Astrocyte (in vitro differentiated cells and primary cell): ENCODE measurements around the gene CFDP1. TPM values are rescaled to one million over a fixed set of nuclear protein-coding genes. Genes with fewer than 3 reads are reported as not detected.
A peak's percentile ranks its signal among the peaks of the same experiment; 100 is the strongest.

Experiments used
- DNase-seq: peaks from one replicate; pipeline ENCODE4 v3.0.0-alpha.2; 2010; ENCODE audit warnings: low read depth
- FAIRE-seq: peaks from 2 replicates; lab custom pipeline; 2011; peaks lifted over from hg19 to GRCh38; lab: Jason Lieb, UNC
- H2AFZ ChIP-seq: 2 replicates; pipeline ENCODE4 v1.6.0; 2012; ENCODE audit warnings: low read depth, low read length, inconsistent platforms
- H3K27ac ChIP-seq: 2 replicates; pipeline ENCODE4 v1.5.1; 2011; ENCODE audit warnings: low read depth, low read length, inconsistent platforms
- H3K27me3 ChIP-seq: 2 replicates; pipeline ENCODE4 v1.6.0; 2011; ENCODE audit warnings: low read length, inconsistent platforms; ENCODE audit not compliant: insufficient read depth
- H3K36me3 ChIP-seq: 2 replicates; pipeline ENCODE4 v1.5.1; 2011; ENCODE audit warnings: low read length, inconsistent platforms; ENCODE audit not compliant: insufficient read depth
- H3K4me1 ChIP-seq: 2 replicates; pipeline ENCODE4 v1.5.1; 2011; ENCODE audit warnings: low read length, inconsistent platforms; ENCODE audit not compliant: insufficient read depth
- H3K4me2 ChIP-seq: 2 replicates; pipeline ENCODE4 v1.6.0; 2012; ENCODE audit warnings: low read length, inconsistent platforms
- H3K4me3 ChIP-seq: 2 replicates; pipeline ENCODE4 v1.5.1; 2011; ENCODE audit warnings: low read depth, mild to moderate bottlenecking, low read length, inconsistent platforms; ENCODE audit not compliant: insufficient read depth
- H3K79me2 ChIP-seq: 2 replicates; pipeline ENCODE4 v1.6.0; 2012; ENCODE audit warnings: mild to moderate bottlenecking, low read length, inconsistent platforms; ENCODE audit not compliant: insufficient read depth
- H3K9ac ChIP-seq: 2 replicates; pipeline ENCODE4 v1.6.0; 2012; ENCODE audit warnings: mild to moderate bottlenecking, low read length, inconsistent platforms
- H3K9me3 ChIP-seq: 2 replicates; pipeline ENCODE4 v1.5.1; 2012; ENCODE audit warnings: low read depth, mild to moderate bottlenecking, low read length, inconsistent platforms; ENCODE audit not compliant: insufficient read depth
- H4K20me1 ChIP-seq: 2 replicates; pipeline ENCODE4 v1.6.0; 2012; ENCODE audit warnings: low read length, inconsistent platforms; ENCODE audit not compliant: insufficient read depth
- H3K27ac Mint-ChIP-seq: one replicate; pipeline ENCODE4 v1.8.0; 2021; ENCODE audit warnings: mild to moderate bottlenecking, mixed read lengths; ENCODE audit not compliant: unreplicated experiment
- H3K27me3 Mint-ChIP-seq: one replicate; pipeline ENCODE4 v1.8.0; 2021; ENCODE audit warnings: low read depth, mixed read lengths; ENCODE audit not compliant: unreplicated experiment
- H3K36me3 Mint-ChIP-seq: one replicate; pipeline ENCODE4 v1.8.0; 2021; ENCODE audit warnings: low read depth, mixed read lengths; ENCODE audit not compliant: unreplicated experiment
- H3K4me1 Mint-ChIP-seq: one replicate; pipeline ENCODE4 v1.8.0; 2021; ENCODE audit warnings: low read depth, mixed read lengths; ENCODE audit not compliant: unreplicated experiment
- H3K4me3 Mint-ChIP-seq: one replicate; pipeline ENCODE4 v1.8.0; 2021; ENCODE audit warnings: mild to moderate bottlenecking, moderate library complexity, mixed read lengths; ENCODE audit not compliant: unreplicated experiment
- H3K9me3 Mint-ChIP-seq: one replicate; pipeline ENCODE4 v1.8.0; 2021; ENCODE audit warnings: mild to moderate bottlenecking, mixed read lengths; ENCODE audit not compliant: unreplicated experiment
- EZH2 ChIP-seq: IDR thresholded peaks from 2 replicates; pipeline ENCODE4 v1.6.1; 2012; ENCODE audit warnings: mild to moderate bottlenecking, low read length, inconsistent platforms; ENCODE audit not compliant: insufficient read depth
- total RNA-seq: library from RNA; stranded (reverse); gene quantifications from 2 replicates; pipeline ENCODE4 v1.2.1, GENCODE V29; 2021
- TF ChIP-seq, protein P1 (sequence below): IDR thresholded peaks from 2 replicates; pipeline ENCODE4 v1.5.1; 2011; ENCODE audit warnings: low read depth, mild to moderate bottlenecking, inconsistent platforms, low read length, moderate library complexity; ENCODE audit not compliant: insufficient read depth

The CFDP1 gene
- total RNA-seq, 1 donor from 2014 or later = 36.9 TPM

- H3K9ac ChIP-seq = peak overlapping the region; percentile 96
- H2AFZ ChIP-seq = no peak overlapping the region
- peak overlapping the region; percentile 91 for H3K4me2 ChIP-seq
- peaks cover 48% of the 10 kb centered on the region for H4K20me1 ChIP-seq
- H3K9me3 Mint-ChIP-seq = no peaks in the 10 kb centered on the region
- peaks cover 72% of the 10 kb centered on the region for H3K4me1 ChIP-seq
- no peaks in the 10 kb centered on the region for H3K9me3 ChIP-seq
- peaks cover 6% of the 10 kb centered on the region for H3K36me3 Mint-ChIP-seq
- TF ChIP-seq EZH2 = no peak
- TF ChIP-seq, protein P1, sequence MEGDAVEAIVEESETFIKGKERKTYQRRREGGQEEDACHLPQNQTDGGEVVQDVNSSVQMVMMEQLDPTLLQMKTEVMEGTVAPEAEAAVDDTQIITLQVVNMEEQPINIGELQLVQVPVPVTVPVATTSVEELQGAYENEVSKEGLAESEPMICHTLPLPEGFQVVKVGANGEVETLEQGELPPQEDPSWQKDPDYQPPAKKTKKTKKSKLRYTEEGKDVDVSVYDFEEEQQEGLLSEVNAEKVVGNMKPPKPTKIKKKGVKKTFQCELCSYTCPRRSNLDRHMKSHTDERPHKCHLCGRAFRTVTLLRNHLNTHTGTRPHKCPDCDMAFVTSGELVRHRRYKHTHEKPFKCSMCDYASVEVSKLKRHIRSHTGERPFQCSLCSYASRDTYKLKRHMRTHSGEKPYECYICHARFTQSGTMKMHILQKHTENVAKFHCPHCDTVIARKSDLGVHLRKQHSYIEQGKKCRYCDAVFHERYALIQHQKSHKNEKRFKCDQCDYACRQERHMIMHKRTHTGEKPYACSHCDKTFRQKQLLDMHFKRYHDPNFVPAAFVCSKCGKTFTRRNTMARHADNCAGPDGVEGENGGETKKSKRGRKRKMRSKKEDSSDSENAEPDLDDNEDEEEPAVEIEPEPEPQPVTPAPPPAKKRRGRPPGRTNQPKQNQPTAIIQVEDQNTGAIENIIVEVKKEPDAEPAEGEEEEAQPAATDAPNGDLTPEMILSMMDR = no peak
- peaks cover 92% of the 10 kb centered on the region for H3K79me2 ChIP-seq
- FAIRE-seq (no peak), DNase-seq (no peak)
- H3K27me3 ChIP-seq = no peaks in the 10 kb centered on the region
- H3K36me3 ChIP-seq = peaks cover 2% of the 10 kb centered on the region
- no peak overlapping the region for H3K4me3 ChIP-seq
- peak overlapping the region; percentile 97 for H3K27ac Mint-ChIP-seq
- peak overlapping the region; percentile 94 for H3K4me3 Mint-ChIP-seq
- H3K4me1 Mint-ChIP-seq = peaks cover 61% of the 10 kb centered on the region
- peak overlapping the region; percentile 99 for H3K27ac ChIP-seq
- no peaks in the 10 kb centered on the region for H3K27me3 Mint-ChIP-seq
Observed at GRCh38 chr16:75247249-75247648, 186.1 kb downstream of the CFDP1 start.

GRCh38 chr16:75246504-75247205, 186.6 kb downstream of the CFDP1 start:
- Histone ChIP-seq H3K4me1 (peaks cover 66% of the 10 kb centered on the region), H2AFZ (no peak overlapping the region), H3K9me3 (no peaks in the 10 kb centered on the region), H3K9ac (peak overlapping the region; percentile 96), H3K27me3 (no peaks in the 10 kb centered on the region), H3K27ac (peak overlapping the region; percentile 99), H3K36me3 (peaks cover 5% of the 10 kb centered on the region), H3K4me2 (peak overlapping the region; percentile 91), H3K4me3 (no peak overlapping the region), H4K20me1 (peaks cover 43% of the 10 kb centered on the region), H3K79me2 (peaks cover 92% of the 10 kb centered on the region)
- no peaks in the 10 kb centered on the region for H3K9me3 Mint-ChIP-seq
- peak overlapping the region; percentile 94 for H3K4me3 Mint-ChIP-seq
- no peaks in the 10 kb centered on the region for H3K27me3 Mint-ChIP-seq
- peaks cover 6% of the 10 kb centered on the region for H3K36me3 Mint-ChIP-seq
- peak overlapping the region; percentile 97 for H3K27ac Mint-ChIP-seq
- FAIRE-seq = no peak
- TF ChIP-seq, protein P1 = no peak
- TF ChIP-seq EZH2 = no peak
- DNase-seq = peak; percentile 88
- peaks cover 60% of the 10 kb centered on the region for H3K4me1 Mint-ChIP-seq
